CD14-positive monocyte (primary cell): ENCODE data around the gene PAPPA2. TPM values are rescaled to one million over a fixed set of nuclear protein-coding genes. Genes with fewer than 3 reads are reported as not detected.

ENCODE experiments used
- DNase-seq, 3 donors: peaks; one replicate each; pipeline ENCODE4 v3.0.0-alpha.2; 2011 to 2022
- H2AFZ ChIP-seq: 2 replicates; pipeline ENCODE4 v1.6.0; 2012; ENCODE audit warnings: mild to moderate bottlenecking, low read depth, low read length, inconsistent platforms; ENCODE audit not compliant: insufficient read depth, poor library complexity, severe bottlenecking
- H3K27ac ChIP-seq, 2 donors: 1 replicate in 1 of 2; 2 replicates in 1 of 2; pipeline ENCODE4 v1.5.1; 2012 to 2013; ENCODE audit warnings: low read length in 2 of 2, control low read depth in 1 of 2, inconsistent platforms in 1 of 2, low read depth in 1 of 2, mild to moderate bottlenecking in 1 of 2
- H3K27me3 ChIP-seq, 2 donors: one replicate each; pipeline versions ENCODE4 v1.6.0 to v1.6.1; 2011 to 2013; ENCODE audit warnings: low read length in 2 of 2; ENCODE audit not compliant: control insufficient read depth in 2 of 2, insufficient read depth in 2 of 2
- H3K36me3 ChIP-seq, 2 donors: replicated peaks in 1 of 2; 1 replicate in 1 of 2; 2 replicates in 1 of 2; pipeline versions ENCODE4 v1.5.1 to v1.6.1; 2012 to 2013; ENCODE audit warnings: low read length in 2 of 2, control low read depth in 1 of 2, inconsistent platforms in 1 of 2, mild to moderate bottlenecking in 1 of 2; ENCODE audit not compliant: insufficient read depth in 2 of 2, control insufficient read depth in 1 of 2
- H3K4me1 ChIP-seq, 2 donors: 1 replicate in 1 of 2; 2 replicates in 1 of 2; pipeline versions ENCODE4 v1.5.1 to v1.6.1; 2012 to 2013; ENCODE audit warnings: low read length in 2 of 2, control low read depth in 1 of 2, inconsistent platforms in 1 of 2, mild to moderate bottlenecking in 1 of 2, moderate library complexity in 1 of 2; ENCODE audit not compliant: insufficient read depth in 2 of 2, control insufficient read depth in 1 of 2
- H3K4me2 ChIP-seq: replicated peaks from 2 replicates; pipeline ENCODE3; 2012; ENCODE audit warnings: low read length, moderate library complexity, mild to moderate bottlenecking; ENCODE audit not compliant: poor library complexity, severe bottlenecking; ENCODE audit errors: extremely low read depth
- H3K4me3 ChIP-seq, 3 experiments: fragments of 200-600 bp in 1 of 3; sonication (generic) in 1 of 3; replicated peaks in 1 of 3; 1 replicate in 2 of 3; 2 replicates in 1 of 3; pipeline ENCODE4 v1.5.1; 2011 to 2013; ENCODE audit warnings: low read length in 3 of 3, mild to moderate bottlenecking in 3 of 3, control low read depth in 2 of 3, low read depth in 2 of 3, inconsistent platforms in 1 of 3, moderate library complexity in 1 of 3
- H3K79me2 ChIP-seq: 2 replicates; pipeline ENCODE4 v1.6.0; 2012; ENCODE audit warnings: mild to moderate bottlenecking, control low read depth, inconsistent platforms, low read length, moderate library complexity; ENCODE audit not compliant: insufficient read depth
- H3K9ac ChIP-seq: 2 replicates; pipeline ENCODE4 v1.6.0; 2017; ENCODE audit warnings: low read length, mild to moderate bottlenecking; ENCODE audit not compliant: insufficient read depth, poor library complexity, severe bottlenecking
- H3K9me3 ChIP-seq, 2 donors: replicated peaks in 1 of 2; 1 replicate in 1 of 2; 2 replicates in 1 of 2; pipeline versions ENCODE4 v1.5.1 to v1.6.1; 2012 to 2013; ENCODE audit warnings: low read length in 2 of 2, control low read depth in 1 of 2; ENCODE audit not compliant: control insufficient read depth in 1 of 2, insufficient read depth in 1 of 2
- H4K20me1 ChIP-seq: 2 replicates; pipeline ENCODE4 v1.6.0; 2012; ENCODE audit warnings: mild to moderate bottlenecking, low read length, control low read depth, moderate library complexity; ENCODE audit not compliant: insufficient read depth
- H3K27ac Mint-ChIP-seq, 7 donors: one replicate each; pipeline ENCODE4 v1.8.0; 2020; ENCODE audit warnings: mild to moderate bottlenecking in 7 of 7, mixed read lengths in 7 of 7, moderate library complexity in 6 of 7, inconsistent platforms in 2 of 7
- H3K27me3 Mint-ChIP-seq, 3 donors: one replicate each; pipeline ENCODE4 v1.8.0; 2021 to 2022; ENCODE audit warnings: low read depth in 3 of 3, mild to moderate bottlenecking in 3 of 3, mixed read lengths in 3 of 3, moderate library complexity in 3 of 3, inconsistent platforms in 1 of 3
- H3K36me3 Mint-ChIP-seq, 2 donors: one replicate each; pipeline ENCODE4 v1.8.0; 2020; ENCODE audit warnings: mixed read lengths in 2 of 2, inconsistent platforms in 1 of 2, mild to moderate bottlenecking in 1 of 2
- H3K4me1 Mint-ChIP-seq: one replicate; pipeline ENCODE4 v1.8.0; 2020; ENCODE audit warnings: mild to moderate bottlenecking, mixed read lengths
- H3K4me3 Mint-ChIP-seq, 2 donors: one replicate each; pipeline ENCODE4 v1.8.0; 2020; ENCODE audit warnings: mild to moderate bottlenecking in 2 of 2, mixed read lengths in 2 of 2, moderate library complexity in 1 of 2
- H3K9me3 Mint-ChIP-seq, 7 donors: one replicate each; pipeline ENCODE4 v1.8.0; 2020 to 2022; ENCODE audit warnings: mixed read lengths in 7 of 7, mild to moderate bottlenecking in 6 of 7, moderate library complexity in 6 of 7, inconsistent platforms in 2 of 7
- CTCF ChIP-seq: fragments of 200-600 bp; IDR thresholded peaks from one replicate; pipeline ENCODE4 v1.8.0; 2022; ENCODE audit warnings: antibody characterized with exemption, mild to moderate bottlenecking
- WGBS: methylation state at CpG from one replicate; pipeline ENCODE4 v1.1.5; 2013; ENCODE audit warnings: missing lambda C conversion rate; ENCODE audit not compliant: insufficient coverage; 5-methylcytosine and 5-hydroxymethylcytosine counted together
- intact Hi-C, 2 donors: fragments of 100-400 bp; cut with micrococcal nuclease; formaldehyde crosslinking; loops; one replicate each; pipeline versions ENCODE4 v1.15.0 to v1.15.1; 2023
- polyA plus RNA-seq, 3 donors: library from polyadenylated mRNA; depleted of rRNA in 1 of 3; unstranded in 2 of 3; stranded (reverse) in 1 of 3; fragments of 300-500 nt in 2 of 3; fragments of >200 nt in 1 of 3; fragmentation: Illumina TruSeq in 2 of 3; gene quantifications; 1 replicate in 2 of 3; 2 replicates in 1 of 3; pipeline ENCODE4 v1.2.3, GENCODE V29; 2012 to 2021

Gene PAPPA2
- polyA plus RNA-seq, 3 donors: not detected

GRCh38 chr1:176456795-176457194 lies 6.2 kb upstream of the PAPPA2 start:
- Histone ChIP-seq H3K36me3 (no peaks in the 10 kb centered on the region), H3K27ac (no peak overlapping the region), H3K9me3 (peaks cover 0 to 19% of the 10 kb centered on the region in 2 donors), H3K27me3 (no peaks in the 10 kb centered on the region), H3K4me3 (no peak overlapping the region), H2AFZ (no peak overlapping the region), H4K20me1 (no peaks in the 10 kb centered on the region), H3K4me2 (no peak overlapping the region), H3K79me2 (no peaks in the 10 kb centered on the region), H3K4me1 (no peaks in the 10 kb centered on the region), H3K9ac (no peak overlapping the region)
- H3K4me1 Mint-ChIP-seq: no peaks in the 10 kb centered on the region
- H3K36me3 Mint-ChIP-seq: no peaks in the 10 kb centered on the region
- no peak for DNase-seq
- WGBS: 85% methylated on average over 7 of the region's 8 CpGs
- TF ChIP-seq CTCF: no peak
- peaks cover 0 to 3% (median 2%) of the 10 kb centered on the region in 3 donors for H3K27me3 Mint-ChIP-seq
- intact Hi-C loops: no loop called here
- H3K9me3 Mint-ChIP-seq: peaks cover 0 to 14% (median 6%) of the 10 kb centered on the region in 7 donors
- H3K27ac Mint-ChIP-seq: no peak overlapping the region
- H3K4me3 Mint-ChIP-seq: no peak overlapping the region

GRCh38 chr1:176460544-176461336 lies 2.2 kb upstream of the PAPPA2 start:
- Histone ChIP-seq H3K79me2 (no peaks in the 10 kb centered on the region), H4K20me1 (no peaks in the 10 kb centered on the region), H3K4me1 (no peaks in the 10 kb centered on the region), H3K9ac (no peak overlapping the region), H3K4me2 (no peak overlapping the region), H3K9me3 (peaks cover 0 to 19% of the 10 kb centered on the region in 2 donors), H2AFZ (no peak overlapping the region), H3K27me3 (no peaks in the 10 kb centered on the region), H3K4me3 (no peak overlapping the region), H3K36me3 (no peaks in the 10 kb centered on the region), H3K27ac (no peak overlapping the region)
- intact Hi-C loops: no loop called here
- no CpG with 5 or more reads among the region's 2 CpGs for whole genome bisulfite sequencing
- Mint-ChIP-seq H3K9me3 (peaks cover 0 to 11% (median 7%) of the 10 kb centered on the region in 7 donors), H3K4me1 (no peaks in the 10 kb centered on the region), H3K27ac (no peak overlapping the region), H3K36me3 (no peaks in the 10 kb centered on the region), H3K4me3 (no peak overlapping the region), H3K27me3 (peaks cover 1 to 5% (median 3%) of the 10 kb centered on the region in 3 donors)
- no peak for DNase-seq
- TF ChIP-seq CTCF: no peak
